C4-2B (cell line): ENCODE data around the gene RIPOR3.
"Not testable (repeated sequence)": the region's sequence is repeated elsewhere in the genome, so short reads cannot be mapped to it uniquely, and the experiment has no call there.

Experiments used
- H3K27ac ChIP-seq: fragments of 450-650 bp; 2 replicates; pipeline ENCODE4 v1.5.1; 2017
- CTCF ChIP-seq: fragments of 450-650 bp; conservative IDR thresholded peaks from 2 replicates; pipeline ENCODE4 v1.5.1; 2017; ENCODE audit warnings: mild to moderate bottlenecking
- ZFX ChIP-seq: fragments of 450-650 bp; IDR thresholded peaks from 2 replicates; pipeline ENCODE4 v1.6.1; 2017

The RIPOR3 gene

GRCh38 chr20:50546729-50547314, 144.5 kb downstream of the RIPOR3 start:
- TF ChIP-seq CTCF (no peak), ZFX (no peak)
- no peak overlapping the region for H3K27ac ChIP-seq

- H3K27ac ChIP-seq = no peak overlapping the region
- TF ChIP-seq CTCF = no peak
- no peak for TF ChIP-seq ZFX
Observed at GRCh38 chr20:50545126-50545525, 146.2 kb downstream of the RIPOR3 start.

GRCh38 chr20:50543326-50543725, 148.0 kb downstream of the RIPOR3 start:
- no peak for TF ChIP-seq ZFX
- no peak for TF ChIP-seq CTCF

GRCh38 chr20:50541606-50542041, 149.7 kb downstream of the RIPOR3 start:
- H3K27ac ChIP-seq = no peak overlapping the region
- no peak for TF ChIP-seq CTCF
- TF ChIP-seq ZFX = no peak

More at GRCh38 chr20:50543326-50543725, 148.0 kb downstream of the RIPOR3 start:
- H3K27ac ChIP-seq = no peak overlapping the region

GRCh38 chr20:50540620-50541605, 150.4 kb downstream of the RIPOR3 start:
- no peak for TF ChIP-seq ZFX
- TF ChIP-seq CTCF = no peak
- H3K27ac ChIP-seq = no peak overlapping the region

GRCh38 chr20:50539798-50540197, 151.5 kb downstream of the RIPOR3 start:
- H3K27ac ChIP-seq = not testable (repeated sequence)

- no peak overlapping the region; the same call in 1 of the 2 replicates for H3K27ac ChIP-seq
- TF ChIP-seq CTCF (no peak), ZFX (no peak)
Observed at GRCh38 chr20:50538276-50538675, 153.1 kb downstream of the RIPOR3 start.
